ENCODE measurements around the gene SETD1B.

SETD1B gene

GRCh38 chr12:121806546-121807423 lies 3.0 kb downstream of the SETD1B start:
- H3K9me3 Mint-ChIP-seq, result no peaks in the 10 kb centered on the region
- H3K36me3 Mint-ChIP-seq (ENCODE audit: low read depth), result peaks cover 80% of the 10 kb centered on the region
- H3K4me1 Mint-ChIP-seq (ENCODE audit: low read depth), result peaks cover 51% of the 10 kb centered on the region
- peak overlapping the region; percentile 94 for H3K27ac Mint-ChIP-seq
- peak overlapping the region; percentile 93 for H3K4me3 Mint-ChIP-seq
- no peak for DNase-seq
- no peaks in the 10 kb centered on the region for H3K27me3 Mint-ChIP-seq

- Mint-ChIP-seq H3K4me1 (ENCODE audit: low read depth) (peaks cover 53% of the 10 kb centered on the region), H3K9me3 (no peaks in the 10 kb centered on the region), H3K4me3 (peak overlapping the region; percentile 93), H3K36me3 (ENCODE audit: low read depth) (peaks cover 80% of the 10 kb centered on the region), H3K27me3 (no peaks in the 10 kb centered on the region), H3K27ac (peak overlapping the region; percentile 76)
- no peak for DNase-seq
These were observed 4.0 kb downstream of the SETD1B start for GRCh38 chr12:121807642-121808347.

- peaks cover 84% of the 10 kb centered on the region for H3K36me3 Mint-ChIP-seq (ENCODE audit: low read depth)
- peak overlapping the region; percentile 76 for H3K27ac Mint-ChIP-seq
- H3K9me3 Mint-ChIP-seq, result no peaks in the 10 kb centered on the region
- H3K4me1 Mint-ChIP-seq (ENCODE audit: low read depth), result peaks cover 60% of the 10 kb centered on the region
- DNase-seq, result no peak
- H3K27me3 Mint-ChIP-seq, result no peaks in the 10 kb centered on the region
- H3K4me3 Mint-ChIP-seq, result no peak overlapping the region
These were observed 4.8 kb downstream of the SETD1B start for GRCh38 chr12:121808623-121809022.

- Mint-ChIP-seq H3K27ac (peak overlapping the region; percentile 76), H3K36me3 (ENCODE audit: low read depth) (peaks cover 89% of the 10 kb centered on the region), H3K4me1 (ENCODE audit: low read depth) (peaks cover 64% of the 10 kb centered on the region), H3K27me3 (no peaks in the 10 kb centered on the region), H3K4me3 (no peak overlapping the region), H3K9me3 (no peaks in the 10 kb centered on the region)
- DNase-seq, result no peak
These were observed 5.9 kb downstream of the SETD1B start for GRCh38 chr12:121809712-121810116.

- DNase-seq, result no peak
- no peaks in the 10 kb centered on the region for H3K9me3 Mint-ChIP-seq
- H3K27me3 Mint-ChIP-seq, result no peaks in the 10 kb centered on the region
- peaks cover 67% of the 10 kb centered on the region for H3K4me1 Mint-ChIP-seq (ENCODE audit: low read depth)
- peak overlapping the region; percentile 85 for H3K4me3 Mint-ChIP-seq
- H3K27ac Mint-ChIP-seq, result peak overlapping the region; percentile 91
- peaks cover 91% of the 10 kb centered on the region for H3K36me3 Mint-ChIP-seq (ENCODE audit: low read depth)
These were observed 6.5 kb downstream of the SETD1B start for GRCh38 chr12:121810234-121810817.

- no peak for DNase-seq
- Mint-ChIP-seq H3K4me1 (ENCODE audit: low read depth) (peaks cover 66% of the 10 kb centered on the region), H3K4me3 (peak overlapping the region; percentile 85), H3K36me3 (ENCODE audit: low read depth) (peaks cover 91% of the 10 kb centered on the region), H3K27ac (peak overlapping the region; percentile 91), H3K27me3 (no peaks in the 10 kb centered on the region), H3K9me3 (no peaks in the 10 kb centered on the region)
These were observed 7.1 kb downstream of the SETD1B start for GRCh38 chr12:121810833-121811433.

GRCh38 chr12:121811434-121812319 lies 7.9 kb downstream of the SETD1B start:
- H3K4me3 Mint-ChIP-seq, result peak overlapping the region; percentile 85
- no peaks in the 10 kb centered on the region for H3K27me3 Mint-ChIP-seq
- no peaks in the 10 kb centered on the region for H3K9me3 Mint-ChIP-seq
- H3K27ac Mint-ChIP-seq, result peak overlapping the region; percentile 91
- H3K4me1 Mint-ChIP-seq (ENCODE audit: low read depth), result peaks cover 59% of the 10 kb centered on the region
- H3K36me3 Mint-ChIP-seq (ENCODE audit: low read depth), result peaks cover 91% of the 10 kb centered on the region
- peak; percentile 86 for DNase-seq

GRCh38 chr12:121812320-121812871 lies 8.6 kb downstream of the SETD1B start:
- peaks cover 52% of the 10 kb centered on the region for H3K4me1 Mint-ChIP-seq (ENCODE audit: low read depth)

GRCh38 chr12:121812921-121813896 lies 9.4 kb downstream of the SETD1B start:
- peak overlapping the region; percentile 81 for H3K27ac Mint-ChIP-seq
- peak overlapping the region; percentile 85 for H3K4me3 Mint-ChIP-seq
- no peaks in the 10 kb centered on the region for H3K27me3 Mint-ChIP-seq
- H3K9me3 Mint-ChIP-seq, result no peaks in the 10 kb centered on the region
- no peak for DNase-seq
- peaks cover 91% of the 10 kb centered on the region for H3K36me3 Mint-ChIP-seq (ENCODE audit: low read depth)
- H3K4me1 Mint-ChIP-seq (ENCODE audit: low read depth), result peaks cover 47% of the 10 kb centered on the region

More at GRCh38 chr12:121812320-121812871, 8.6 kb downstream of the SETD1B start:
- Mint-ChIP-seq H3K36me3 (ENCODE audit: low read depth) (peaks cover 91% of the 10 kb centered on the region), H3K9me3 (no peaks in the 10 kb centered on the region), H3K27me3 (no peaks in the 10 kb centered on the region), H3K27ac (peak overlapping the region; percentile 81), H3K4me3 (peak overlapping the region; percentile 85)
- DNase-seq, result peak; percentile 72

- Mint-ChIP-seq H3K4me3 (peak overlapping the region; percentile 85), H3K4me1 (ENCODE audit: low read depth) (peaks cover 43% of the 10 kb centered on the region), H3K27me3 (no peaks in the 10 kb centered on the region), H3K36me3 (ENCODE audit: low read depth) (peaks cover 89% of the 10 kb centered on the region), H3K27ac (peak overlapping the region; percentile 81), H3K9me3 (no peaks in the 10 kb centered on the region)
- DNase-seq, result no peak
These were observed 10.1 kb downstream of the SETD1B start for GRCh38 chr12:121813951-121814350.

- Mint-ChIP-seq H3K9me3 (no peaks in the 10 kb centered on the region), H3K4me3 (no peak overlapping the region), H3K27ac (no peak overlapping the region), H3K36me3 (ENCODE audit: low read depth) (peaks cover 89% of the 10 kb centered on the region), H3K27me3 (no peaks in the 10 kb centered on the region), H3K4me1 (ENCODE audit: low read depth) (peaks cover 38% of the 10 kb centered on the region)
- no peak for DNase-seq
These were observed 10.8 kb downstream of the SETD1B start for GRCh38 chr12:121814429-121815119.

- no peaks in the 10 kb centered on the region for H3K27me3 Mint-ChIP-seq
- H3K4me1 Mint-ChIP-seq (ENCODE audit: low read depth), result peaks cover 34% of the 10 kb centered on the region
- DNase-seq, result no peak
- peak overlapping the region; percentile 59 for H3K27ac Mint-ChIP-seq
- H3K9me3 Mint-ChIP-seq, result no peaks in the 10 kb centered on the region
- H3K36me3 Mint-ChIP-seq (ENCODE audit: low read depth), result peaks cover 90% of the 10 kb centered on the region
- H3K4me3 Mint-ChIP-seq, result no peak overlapping the region
These were observed 11.5 kb downstream of the SETD1B start for GRCh38 chr12:121815263-121815662.
